Activated CD4-positive, CD25-positive, alpha-beta regulatory T cell treated with anti-CD3 and anti-CD28 coated beads, Interleukin-2, amount 50 U/mL, for 72 hours (primary cell): ENCODE measurements around the gene NFATC1.
A peak's percentile ranks its signal among the peaks of the same experiment; 100 is the strongest.

Experiments
- DNase-seq: peaks from one replicate; pipeline ENCODE4 v3.0.0; 2021

Gene NFATC1

GRCh38 chr18:79493211-79493800 lies 97.6 kb downstream of the NFATC1 start:
- DNase-seq: no peak

- DNase-seq: no peak
These were observed 98.1 kb downstream of the NFATC1 start for GRCh38 chr18:79493801-79494211.

GRCh38 chr18:79494936-79495335 lies 99.2 kb downstream of the NFATC1 start:
- no peak for DNase-seq

GRCh38 chr18:79495591-79496071 lies 99.9 kb downstream of the NFATC1 start:
- no peak for DNase-seq

- DNase-seq: no peak
These were observed 100.7 kb downstream of the NFATC1 start for GRCh38 chr18:79496237-79496977.

- DNase-seq: no peak
These were observed 101.4 kb downstream of the NFATC1 start for GRCh38 chr18:79496978-79497637.

- DNase-seq: no peak
These were observed 101.9 kb downstream of the NFATC1 start for GRCh38 chr18:79497638-79498081.

- no peak for DNase-seq
These were observed 102.9 kb downstream of the NFATC1 start for GRCh38 chr18:79498662-79499061.

GRCh38 chr18:79501006-79501405 lies 105.3 kb downstream of the NFATC1 start:
- no peak for DNase-seq

GRCh38 chr18:79502782-79503181 lies 107.1 kb downstream of the NFATC1 start:
- no peak for DNase-seq

- peak; percentile 27 for DNase-seq
These were observed 107.7 kb downstream of the NFATC1 start for GRCh38 chr18:79503406-79503805.

GRCh38 chr18:79504034-79504433 lies 108.3 kb downstream of the NFATC1 start:
- DNase-seq: peak; percentile 23

GRCh38 chr18:79504495-79504894 lies 108.8 kb downstream of the NFATC1 start:
- DNase-seq: peak; percentile 15

- DNase-seq: peak; percentile 15
These were observed 109.7 kb downstream of the NFATC1 start for GRCh38 chr18:79505465-79505864.

- DNase-seq: peak; percentile 24
These were observed 110.7 kb downstream of the NFATC1 start for GRCh38 chr18:79506191-79507075.

- peak; percentile 39 for DNase-seq
These were observed 111.4 kb downstream of the NFATC1 start for GRCh38 chr18:79507076-79507545.

GRCh38 chr18:79507546-79508480 lies 112.1 kb downstream of the NFATC1 start:
- peak; percentile 32 for DNase-seq

GRCh38 chr18:79508565-79509535 lies 113.1 kb downstream of the NFATC1 start:
- peak; percentile 28 for DNase-seq

GRCh38 chr18:79509536-79509930 lies 113.8 kb downstream of the NFATC1 start:
- DNase-seq: peak; percentile 23

- no peak for DNase-seq
These were observed 114.4 kb downstream of the NFATC1 start for GRCh38 chr18:79510046-79510685.
